Ascending aorta (tissue), 2 donors: ENCODE measurements around the gene SLC34A1. TPM values are rescaled to one million over a fixed set of nuclear protein-coding genes. Genes with fewer than 3 reads are reported as not detected.

Source experiments
- DNase-seq, 2 donors: peaks; one replicate each; pipeline ENCODE4 v3.0.0-alpha.2; 2019; ENCODE audit warnings: low spot score in 2 of 2
- H3K27ac ChIP-seq, 2 donors: fragments of 200-600 bp; sonication (generic); one replicate each; pipeline ENCODE4 v1.5.1; 2016 to 2017; ENCODE audit warnings: mild to moderate bottlenecking in 1 of 2
- H3K27me3 ChIP-seq: fragments of 200-600 bp; sonication (generic); one replicate; pipeline ENCODE4 v1.5.1; 2017
- H3K36me3 ChIP-seq, 2 donors: fragments of 200-600 bp; sonication (generic); one replicate each; pipeline ENCODE4 v1.5.1; 2016
- H3K4me1 ChIP-seq, 2 donors: fragments of 200-600 bp; sonication (generic); one replicate each; pipeline ENCODE4 v1.5.1; 2016 to 2017; ENCODE audit warnings: mild to moderate bottlenecking in 1 of 2
- H3K4me3 ChIP-seq, 2 donors: fragments of 200-600 bp; sonication (generic); one replicate each; pipeline ENCODE4 v1.5.1; 2016 to 2017; ENCODE audit warnings: mild to moderate bottlenecking in 1 of 2
- H3K9me3 ChIP-seq, 2 donors: fragments of 200-600 bp; sonication (generic); one replicate each; pipeline ENCODE4 v1.5.1; 2016
- CTCF ChIP-seq, 3 experiments: fragments of 200-600 bp in 2 of 3; fragments of 450-650 bp in 1 of 3; sonication (generic) in 2 of 3; IDR thresholded peaks; one replicate each; pipeline ENCODE4 v1.5.1; 2016 to 2019; ENCODE audit warnings: antibody characterized with exemption in 3 of 3, mild to moderate bottlenecking in 1 of 3, moderate library complexity in 1 of 3
- intact Hi-C: fragments of 100-400 bp; cut with DNase I; formaldehyde crosslinking; loops from one replicate; pipeline ENCODE4 v1.15.1; 2023
- total RNA-seq: library from RNA; depleted of rRNA; stranded (reverse); fragments of >200 nt; gene quantifications from one replicate; pipeline ENCODE4 v1.1.0, GENCODE V29; 2016

Gene SLC34A1
- total RNA-seq, 1 donor from 2014 or later = not detected

DNA sequence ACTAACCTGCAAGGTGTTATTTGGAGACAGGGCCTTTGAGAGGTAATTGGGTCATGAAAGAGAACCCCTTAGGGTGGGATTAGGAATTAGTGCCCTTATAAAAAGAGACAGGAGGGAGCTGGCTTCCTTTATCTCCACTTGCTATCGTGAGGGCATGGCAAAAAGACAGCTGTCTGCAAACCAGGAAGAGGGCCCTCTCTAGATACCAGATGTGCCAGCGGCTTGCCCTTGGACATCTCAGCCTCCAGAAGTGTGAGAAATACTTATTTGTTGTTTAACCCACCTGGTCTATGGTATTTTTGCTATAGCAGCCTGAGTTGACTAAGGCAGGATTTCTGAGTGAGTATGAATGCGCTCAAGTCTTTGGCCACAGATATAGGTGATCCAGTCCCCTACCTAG, 27.5 kb upstream of the SLC34A1 start:
- intact Hi-C loops = no loop called here
- Histone ChIP-seq H3K9me3 (no peaks in the 10 kb centered on the region), H3K27me3 (no peaks in the 10 kb centered on the region), H3K4me3 (no peak overlapping the region), H3K27ac (no peak overlapping the region), H3K36me3 (no peaks in the 10 kb centered on the region), H3K4me1 (peaks cover 0 to 3% of the 10 kb centered on the region in 2 donors)
- DNase-seq = no peak
- no peak for TF ChIP-seq CTCF (IDR thresholded peaks at IDR 0.05)

DNA sequence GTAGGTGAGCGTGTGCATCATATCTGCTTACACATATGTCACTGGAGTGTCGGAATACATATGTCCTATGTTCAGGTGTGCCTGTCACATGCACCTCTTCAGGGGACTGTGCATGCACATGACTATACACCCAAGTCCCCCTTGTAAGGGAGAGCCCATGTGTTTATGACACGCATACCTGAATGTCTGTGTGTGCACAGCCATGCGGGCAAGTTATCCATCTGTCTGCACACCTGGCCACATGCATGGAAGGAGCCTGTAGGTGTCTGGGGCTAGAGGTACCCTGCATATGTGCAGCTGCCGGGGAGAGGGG, 27.1 kb upstream of the SLC34A1 start:
- Histone ChIP-seq H3K36me3 (no peaks in the 10 kb centered on the region), H3K27ac (no peak overlapping the region), H3K4me1 (peaks cover 0 to under 1% of the 10 kb centered on the region in 2 donors), H3K9me3 (no peaks in the 10 kb centered on the region), H3K4me3 (no peak overlapping the region), H3K27me3 (no peaks in the 10 kb centered on the region)
- no peak for DNase-seq
- TF ChIP-seq CTCF (IDR thresholded peaks at IDR 0.05) = no peak
- intact Hi-C loops = no loop called here

- DNase-seq = no peak
- intact Hi-C loops = no loop called here
- Histone ChIP-seq H3K27me3 (no peaks in the 10 kb centered on the region), H3K36me3 (no peaks in the 10 kb centered on the region), H3K27ac (no peak within 1 kb of the TSS), H3K4me3 (peak within 1 kb of the TSS in 1 of 2 donors; percentile 52), H3K9me3 (no peaks in the 10 kb centered on the region), H3K4me1 (no peaks in the 10 kb centered on the region)
- TF ChIP-seq CTCF (IDR thresholded peaks at IDR 0.05) = no peak
These were observed 26.5 kb upstream of the SLC34A1 start, which contains the start of gene RGS14 for GRCh38 chr5:177357459-177358351. Gene RGS14 (plus strand): TSS chr5:177357924. CDS start chr5:177358025, 101 bp downstream.

DNA sequence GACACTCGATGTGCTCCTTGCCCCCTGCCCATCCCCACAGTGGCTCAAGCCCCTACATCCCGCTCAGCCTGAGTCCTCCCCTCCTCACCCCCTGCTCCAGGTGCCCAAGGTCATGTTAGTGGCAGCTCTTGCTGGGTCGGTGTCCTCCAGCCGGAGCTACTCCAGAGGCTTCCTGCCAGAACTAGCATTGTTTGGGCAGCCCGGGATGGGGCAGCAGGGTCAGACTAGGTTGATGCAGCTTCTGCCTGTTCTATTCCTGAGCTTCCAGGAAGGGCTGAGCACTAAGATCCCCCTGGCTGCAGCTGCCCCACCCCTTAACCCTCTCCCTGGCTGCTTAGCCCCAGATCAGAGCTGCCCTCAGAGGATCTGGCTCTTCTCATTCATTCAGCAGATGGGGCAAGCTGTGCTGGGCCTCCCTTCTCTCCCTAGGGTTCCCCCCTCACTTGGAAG, 25.8 kb upstream of the SLC34A1 start:
- Histone ChIP-seq H3K4me3 (peak overlapping the region in 1 of 2 donors; percentile 52), H3K36me3 (no peaks in the 10 kb centered on the region), H3K4me1 (peaks cover 0 to 6% of the 10 kb centered on the region in 2 donors), H3K9me3 (no peaks in the 10 kb centered on the region), H3K27ac (no peak overlapping the region), H3K27me3 (no peaks in the 10 kb centered on the region)
- DNase-seq = no peak
- TF ChIP-seq CTCF (IDR thresholded peaks at IDR 0.05) = no peak
- intact Hi-C loops = no loop called here

GRCh38 chr5:177359451-177359851, 24.8 kb upstream of the SLC34A1 start:
- TF ChIP-seq CTCF (IDR thresholded peaks at IDR 0.05) = no peak
- intact Hi-C loops = no loop called here
- DNase-seq = no peak
- Histone ChIP-seq H3K27ac (no peak overlapping the region), H3K9me3 (no peaks in the 10 kb centered on the region), H3K36me3 (no peaks in the 10 kb centered on the region), H3K4me3 (no peak overlapping the region), H3K27me3 (no peaks in the 10 kb centered on the region), H3K4me1 (peaks cover 0 to 9% of the 10 kb centered on the region in 2 donors)
